ENCODE results near the gene LINGO1.

Gene LINGO1

DNA sequence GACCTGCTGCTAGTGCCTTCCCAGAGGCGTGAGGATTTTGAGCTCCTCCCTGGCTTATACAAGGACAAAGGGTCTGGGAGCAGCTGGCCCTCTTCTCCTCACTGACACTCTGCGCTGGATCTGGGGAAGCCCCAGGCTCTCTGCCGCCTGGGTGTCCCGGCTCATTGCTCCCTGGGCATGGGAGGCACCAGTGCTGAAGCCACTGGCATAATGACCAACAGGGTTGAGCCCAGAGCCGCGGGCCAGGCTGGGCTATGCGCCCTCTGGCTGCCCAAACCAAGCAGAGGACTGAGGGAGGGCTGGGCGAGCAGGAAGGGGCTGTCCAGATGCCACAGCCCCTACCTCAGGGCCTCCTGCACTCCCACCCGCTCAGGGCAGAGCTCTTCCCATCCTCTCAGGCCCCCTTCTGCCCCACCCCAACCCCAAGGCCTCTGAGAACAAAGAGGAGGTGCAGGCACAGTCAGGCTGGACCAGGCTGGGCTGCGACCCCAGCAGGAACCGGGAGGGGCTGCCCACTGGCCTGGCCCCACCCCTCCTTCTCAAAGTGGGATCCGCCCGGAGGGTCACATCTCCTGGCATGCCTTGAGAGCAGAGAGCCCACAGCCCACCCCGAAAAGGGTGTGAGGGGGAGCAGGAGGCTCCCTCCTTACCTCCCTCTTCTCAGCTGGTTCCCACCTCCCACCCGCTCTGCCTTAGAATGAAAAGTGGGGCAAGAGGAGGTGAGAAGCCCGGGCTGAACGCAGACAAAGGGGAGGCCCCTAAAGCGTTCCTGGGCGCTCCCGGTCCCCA, 1.6 kb downstream of the LINGO1 start:
- DNase-seq: peak; percentile 1

DNA sequence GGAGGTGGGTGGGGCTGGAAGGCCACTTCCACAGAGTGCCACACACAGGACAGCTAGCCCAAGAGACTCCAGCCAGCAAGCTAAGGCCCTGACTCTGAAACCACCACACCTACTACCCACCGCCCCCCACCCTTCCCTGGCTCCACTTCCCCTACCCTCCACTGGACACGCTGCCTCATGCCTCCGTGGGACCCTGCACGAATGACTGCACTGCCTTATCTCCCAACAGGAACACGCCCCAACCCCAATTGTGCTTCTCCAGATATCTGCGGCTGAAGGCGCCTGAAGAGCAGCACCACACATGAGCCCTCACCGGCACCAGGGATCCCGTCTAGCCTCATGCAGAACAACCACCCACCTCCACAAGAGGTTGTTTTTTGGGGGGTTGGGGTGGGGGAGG, 2.7 kb downstream of the LINGO1 start:
- no peak for DNase-seq

DNA sequence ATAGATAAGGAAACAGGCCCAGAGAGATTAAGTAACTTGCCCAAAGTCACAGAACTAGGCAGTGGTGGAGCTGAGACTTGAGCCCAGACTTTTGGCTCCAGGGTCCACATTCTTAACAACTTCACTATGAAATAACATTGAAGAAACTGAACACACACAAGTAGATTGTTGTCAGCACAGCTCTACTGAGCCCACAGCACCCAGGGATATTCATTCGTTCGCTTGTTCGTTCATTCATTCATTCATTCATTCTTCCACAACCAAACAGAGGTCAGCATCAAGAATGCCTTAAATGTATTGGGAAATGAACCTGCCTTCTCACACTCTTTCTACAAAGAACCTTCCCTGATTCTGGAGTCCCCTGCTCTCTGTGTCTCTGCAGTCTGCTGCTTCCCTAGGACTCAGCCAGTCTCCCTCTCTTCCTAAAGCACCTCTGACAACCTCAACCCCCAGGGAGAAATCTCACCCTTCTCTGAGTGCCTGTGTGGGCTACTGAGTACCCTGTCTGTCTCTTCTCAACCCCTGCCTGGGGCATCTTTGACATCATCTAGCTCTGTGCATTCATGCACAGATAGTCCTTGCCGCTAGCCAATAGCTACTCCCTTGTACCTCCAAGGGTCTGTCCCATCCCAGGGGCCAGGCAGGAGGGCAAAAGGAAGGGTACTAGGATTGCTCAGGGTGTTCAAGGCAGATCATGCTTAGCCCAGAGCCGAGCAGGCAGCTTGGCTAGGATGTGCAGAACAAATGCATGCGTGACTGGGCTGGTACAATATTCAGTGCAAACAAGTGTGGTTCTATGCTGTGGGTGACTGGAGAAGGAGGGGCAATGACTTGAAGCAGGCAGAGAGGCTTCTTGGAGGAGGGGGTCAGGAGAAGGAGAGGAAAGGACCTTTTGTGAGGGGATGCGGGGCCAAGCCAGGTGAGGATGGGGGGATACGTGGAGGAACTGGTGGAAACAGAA, 3.4 kb downstream of the LINGO1 start:
- DNase-seq: no peak

DNA sequence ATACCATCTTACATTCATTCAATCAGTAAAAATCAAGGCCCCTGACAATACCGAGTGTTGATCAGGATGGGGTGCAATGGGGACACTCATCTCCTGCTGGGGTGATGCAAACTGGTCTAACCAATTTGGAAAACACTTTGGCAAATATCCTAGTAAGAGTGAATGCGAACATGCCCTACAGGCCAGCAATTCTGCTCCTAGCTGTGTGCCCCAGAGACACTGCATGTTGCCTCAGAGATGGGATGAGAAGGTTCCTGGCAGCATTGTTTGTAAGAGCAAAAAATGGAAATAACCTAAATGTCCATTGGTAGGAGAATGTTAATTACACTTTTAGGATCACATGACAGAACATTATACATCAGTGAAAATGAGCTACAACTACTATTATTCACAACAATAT, 4.7 kb downstream of the LINGO1 start:
- DNase-seq: no peak

DNA sequence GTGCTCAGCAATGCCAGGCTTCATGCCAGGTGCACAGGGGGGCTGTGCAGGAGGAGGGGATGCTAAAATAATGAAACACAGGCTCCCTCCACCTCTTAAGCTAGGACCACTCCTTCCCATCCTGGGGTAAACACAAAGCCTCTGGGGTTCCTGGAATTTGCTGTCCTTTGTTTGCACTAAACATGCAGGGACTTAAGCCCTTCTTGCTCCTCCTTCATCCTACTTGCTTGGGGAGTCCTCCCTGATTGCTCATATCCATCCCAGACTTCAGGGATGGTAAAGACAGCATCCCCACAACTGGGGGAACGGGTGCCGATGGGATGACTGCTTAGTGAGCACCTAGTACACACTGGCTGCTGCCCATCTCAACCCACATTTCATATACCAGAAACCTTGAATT, 5.1 kb downstream of the LINGO1 start:
- no peak for DNase-seq

DNA sequence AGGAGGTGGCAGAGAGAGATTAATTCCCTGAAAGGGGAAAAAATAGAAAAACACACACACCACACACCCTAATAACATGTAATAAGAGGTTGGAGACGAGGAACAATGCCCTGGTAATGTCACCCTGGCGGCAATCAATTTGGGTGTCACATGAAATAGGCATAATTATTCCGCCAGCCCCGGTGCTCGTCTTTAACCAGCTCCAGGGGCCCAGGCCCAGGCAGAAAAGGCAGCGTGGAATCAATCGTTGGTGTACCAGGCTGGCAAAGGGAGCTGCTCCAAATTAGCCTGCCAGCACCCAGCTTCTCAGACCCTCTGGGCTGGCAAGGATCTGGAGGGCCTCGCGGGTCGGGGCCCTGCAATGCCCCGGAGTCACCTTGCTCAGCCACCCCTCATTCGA, 5.6 kb downstream of the LINGO1 start:
- no peak for DNase-seq

DNA sequence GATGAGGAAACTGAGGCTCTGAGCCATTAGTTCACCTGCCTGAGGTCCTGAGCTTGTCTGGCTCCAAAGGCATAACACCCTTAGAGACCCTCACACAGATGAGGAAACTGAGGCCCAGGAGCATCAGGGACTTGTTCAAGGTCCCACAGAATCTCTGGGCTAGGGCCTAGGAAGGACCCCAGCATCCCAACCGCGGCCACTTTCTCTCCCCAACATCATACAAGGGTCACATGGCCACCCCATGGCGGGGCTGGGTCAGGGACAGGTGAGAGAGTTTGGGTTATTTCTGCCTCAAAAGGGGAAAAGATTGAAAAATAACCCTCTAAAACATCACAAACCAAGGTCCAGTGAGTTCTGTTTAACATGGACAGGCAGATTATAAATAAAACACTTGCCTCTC, 6.7 kb downstream of the LINGO1 start:
- DNase-seq: no peak

DNA sequence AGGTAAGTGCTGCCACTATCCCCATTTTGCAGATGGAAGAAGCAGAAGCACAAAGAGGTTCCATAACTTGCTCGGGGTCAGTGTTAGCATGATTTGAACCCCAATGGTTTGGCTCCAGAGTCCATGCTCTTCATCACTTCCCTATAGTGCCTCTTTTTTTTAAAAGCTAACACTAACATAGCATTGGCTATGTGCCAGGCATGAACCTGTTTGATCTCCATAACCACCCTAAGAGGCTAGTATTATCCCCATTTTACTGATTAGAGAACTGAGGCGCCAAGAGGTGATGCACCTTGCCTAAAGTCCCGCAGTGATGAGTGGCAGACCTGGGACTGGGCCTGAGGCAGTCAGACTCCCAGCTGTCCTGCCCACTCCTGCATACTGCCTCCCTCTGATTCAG, 7.3 kb downstream of the LINGO1 start:
- DNase-seq: no peak

DNA sequence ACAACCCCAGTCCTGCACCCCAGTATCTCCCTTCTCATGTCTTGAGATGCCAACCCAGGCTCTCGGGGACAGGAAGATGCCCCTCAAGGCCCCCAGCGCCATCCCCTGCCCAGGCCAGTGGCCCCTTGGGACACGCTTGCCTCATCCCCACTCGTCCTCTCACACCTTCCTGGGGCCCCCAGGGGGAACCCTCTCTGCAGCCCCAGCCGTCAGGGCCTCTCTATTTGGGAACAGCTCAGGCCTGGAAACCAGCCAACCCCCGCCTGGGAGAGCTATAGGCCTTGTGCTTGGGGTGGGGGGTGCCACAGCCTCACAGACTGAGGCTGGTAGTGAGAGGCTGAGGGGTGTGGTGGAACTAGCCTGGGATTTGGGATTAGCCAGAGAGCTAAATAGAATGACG, 7.8 kb downstream of the LINGO1 start:
- no peak for DNase-seq

DNA sequence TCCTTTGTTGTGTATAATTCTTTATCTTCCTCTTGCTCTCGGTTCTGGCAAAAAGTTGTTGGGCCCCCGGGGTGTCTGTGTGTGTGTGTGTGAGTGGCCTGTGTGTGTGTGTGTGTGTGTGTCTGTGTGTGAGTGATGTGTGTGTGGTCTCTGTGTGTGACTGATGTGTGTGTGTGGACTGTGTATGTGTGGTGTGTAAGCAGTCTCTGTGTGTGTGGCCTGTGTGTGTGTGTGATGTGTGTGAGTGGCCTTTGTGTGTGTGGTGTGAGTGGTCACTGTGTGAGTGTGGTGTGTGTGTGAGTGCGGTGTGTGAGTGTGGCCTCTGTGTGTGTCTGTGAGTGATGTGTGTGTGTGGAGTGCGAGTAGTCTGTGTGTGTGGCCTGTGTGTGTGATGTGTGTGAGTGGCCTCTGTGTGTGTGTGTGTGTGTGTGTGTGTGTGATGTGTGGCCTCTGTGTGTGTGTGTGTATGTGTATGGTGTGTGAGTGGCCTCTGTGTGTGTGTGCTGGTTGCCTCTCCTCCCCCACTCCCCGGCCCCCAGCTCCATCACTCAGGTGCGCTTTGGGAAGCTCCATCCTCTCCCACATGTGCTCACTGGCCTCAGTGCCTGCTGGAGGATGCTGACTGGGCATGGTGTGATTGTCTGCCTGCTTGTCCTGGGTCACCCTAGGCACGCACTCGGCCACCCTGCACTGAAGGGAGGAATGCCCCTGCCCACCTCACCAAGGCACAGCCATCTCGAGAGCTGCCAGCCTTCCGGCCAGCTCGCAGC, 8.8 kb downstream of the LINGO1 start:
- DNase-seq: no peak

DNA sequence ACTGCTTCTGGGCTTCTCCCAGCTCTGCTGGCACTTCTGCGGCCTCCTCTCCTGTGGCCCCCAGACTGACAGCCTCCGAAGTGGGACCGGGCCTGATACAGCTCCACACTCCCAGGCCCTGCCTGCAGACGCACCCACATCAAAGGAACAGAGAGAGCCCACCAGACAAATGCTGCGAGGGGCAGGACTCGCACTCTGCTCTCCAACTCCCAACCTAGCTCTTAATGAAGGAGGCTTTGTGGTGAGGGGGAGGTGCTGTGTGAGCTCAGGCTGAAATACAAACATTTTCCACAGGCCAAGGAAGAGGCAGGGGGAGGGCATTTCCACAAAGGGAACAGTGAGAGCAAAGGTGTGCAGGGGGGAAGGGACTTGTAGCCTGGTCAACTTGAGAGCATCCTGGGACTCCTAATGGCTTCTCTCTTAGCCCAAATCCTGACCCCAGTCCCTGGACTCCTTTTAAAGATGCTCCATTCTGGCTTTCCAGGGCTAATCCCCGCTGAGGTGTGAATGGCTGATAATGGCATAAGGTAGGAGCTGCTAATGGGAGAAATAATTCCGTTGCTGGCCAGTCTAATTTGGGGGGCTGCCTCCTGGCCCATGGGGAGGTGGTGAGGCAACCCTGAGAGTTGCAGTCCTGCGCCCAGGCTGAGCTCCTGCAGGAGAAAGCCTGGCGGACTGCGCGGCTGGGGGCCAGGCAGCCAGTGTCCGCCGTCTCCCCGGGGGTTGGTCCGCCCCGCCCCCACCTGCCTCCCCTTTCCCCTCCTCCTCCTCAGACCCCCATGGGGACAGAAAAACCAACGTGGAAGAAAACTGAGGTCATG, 9.6 kb downstream of the LINGO1 start:
- no peak for DNase-seq

DNA sequence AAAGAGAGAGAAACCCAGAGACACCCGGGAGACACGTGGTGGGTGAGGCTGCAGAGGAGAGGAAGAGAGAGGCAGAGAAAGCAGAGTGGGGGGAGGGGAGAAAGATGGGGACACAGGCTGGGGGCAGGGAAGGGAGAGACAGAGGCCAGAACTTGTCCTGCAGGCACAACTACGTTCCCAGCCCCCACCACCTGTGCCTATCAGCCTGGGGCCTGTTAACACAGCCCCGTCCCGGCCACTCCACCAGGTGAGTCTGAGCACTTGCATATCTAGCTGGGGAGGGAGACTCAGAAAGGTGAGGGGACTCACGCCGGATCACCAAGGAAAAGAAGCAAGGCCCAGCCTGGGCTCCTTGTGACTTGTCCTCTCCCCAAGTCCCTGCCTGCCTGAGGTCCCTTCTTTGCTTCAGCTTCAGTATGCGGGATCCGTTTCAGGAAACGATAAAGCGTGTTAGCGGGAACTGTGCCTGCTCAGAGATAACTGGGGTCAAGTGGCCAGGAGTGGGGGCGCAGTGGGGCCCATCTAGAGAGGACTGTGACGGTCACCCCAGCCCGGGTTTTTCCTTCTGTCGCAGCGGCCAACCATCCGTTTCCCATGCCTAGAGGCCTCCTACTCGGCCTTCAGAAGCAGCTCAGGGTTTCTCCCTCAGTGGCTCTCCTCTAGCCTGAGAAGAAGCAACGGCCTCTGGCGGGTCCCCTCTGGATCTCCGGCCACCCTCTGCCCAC, 10.3 kb downstream of the LINGO1 start:
- no peak for DNase-seq

DNA sequence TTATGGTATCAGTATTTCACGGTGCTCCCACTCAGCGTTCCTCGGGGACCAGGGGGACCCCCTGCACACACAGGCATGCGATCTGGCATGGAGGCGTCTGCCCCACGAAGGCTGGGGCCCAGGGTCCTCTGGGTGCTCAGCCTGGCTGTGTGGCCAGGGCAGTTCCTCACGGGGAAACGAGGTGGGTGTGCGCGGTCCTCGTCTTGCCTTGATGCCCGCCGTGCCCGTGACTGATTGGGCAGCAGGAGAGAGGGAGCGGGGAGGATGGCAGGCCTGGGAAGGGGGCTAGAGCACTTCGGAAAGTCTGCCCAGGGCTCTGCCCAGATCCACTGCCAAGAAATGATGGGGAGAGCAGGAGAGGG, 10.9 kb downstream of the LINGO1 start:
- no peak for DNase-seq

DNA sequence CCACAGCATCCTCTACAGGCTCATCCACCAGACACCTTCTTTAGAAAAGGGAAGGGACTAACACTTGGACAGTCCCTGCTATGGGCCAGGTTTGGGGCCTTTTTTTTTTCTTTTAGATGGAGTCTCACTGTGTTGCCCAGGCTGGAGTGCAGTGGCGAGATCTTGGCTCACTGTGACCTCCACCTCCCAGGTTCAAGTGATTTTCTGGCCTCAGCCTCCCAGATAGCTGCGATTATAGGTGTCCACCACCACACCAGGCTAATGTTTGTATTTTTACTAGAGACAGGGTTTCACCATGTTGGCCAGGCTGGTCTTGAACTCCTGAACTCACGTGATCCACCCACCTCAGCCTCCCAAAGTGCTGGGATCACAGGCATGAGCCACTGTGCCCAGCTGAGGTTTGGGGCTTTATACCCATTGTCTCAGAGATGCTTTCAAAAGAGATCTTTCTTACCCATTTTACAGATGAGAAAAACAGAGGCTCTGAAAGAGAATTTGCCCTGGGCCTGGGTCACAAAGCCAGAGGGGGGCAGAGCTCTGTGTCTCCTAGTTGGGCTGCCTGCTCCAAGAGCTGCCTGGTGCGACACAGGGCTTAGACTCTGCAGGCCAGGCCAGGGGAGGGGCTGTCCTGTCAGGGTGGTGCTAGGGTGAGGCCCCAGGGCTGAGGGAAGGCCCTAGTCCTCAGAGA, 11.6 kb downstream of the LINGO1 start:
- no peak for DNase-seq

DNA sequence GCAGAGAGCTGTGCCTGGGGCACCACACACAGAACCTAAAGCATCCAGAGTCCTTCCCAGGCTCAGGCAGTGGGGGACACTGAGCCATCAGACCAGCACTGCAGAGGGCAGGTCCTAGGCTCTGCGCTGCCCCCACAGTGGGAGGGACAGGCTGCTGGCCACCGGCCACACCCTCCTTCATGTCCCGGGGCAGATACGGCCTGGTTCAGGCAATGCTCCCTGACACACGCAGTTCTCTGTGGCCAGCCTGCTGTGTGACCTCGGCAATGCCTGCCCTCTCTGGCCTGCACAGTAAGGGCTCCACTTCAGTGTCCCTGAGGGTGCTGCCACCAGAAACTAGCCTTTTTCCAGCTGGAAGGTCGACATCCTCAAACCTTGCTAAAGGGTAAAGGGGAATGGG, 12.4 kb downstream of the LINGO1 start:
- DNase-seq: no peak

DNA sequence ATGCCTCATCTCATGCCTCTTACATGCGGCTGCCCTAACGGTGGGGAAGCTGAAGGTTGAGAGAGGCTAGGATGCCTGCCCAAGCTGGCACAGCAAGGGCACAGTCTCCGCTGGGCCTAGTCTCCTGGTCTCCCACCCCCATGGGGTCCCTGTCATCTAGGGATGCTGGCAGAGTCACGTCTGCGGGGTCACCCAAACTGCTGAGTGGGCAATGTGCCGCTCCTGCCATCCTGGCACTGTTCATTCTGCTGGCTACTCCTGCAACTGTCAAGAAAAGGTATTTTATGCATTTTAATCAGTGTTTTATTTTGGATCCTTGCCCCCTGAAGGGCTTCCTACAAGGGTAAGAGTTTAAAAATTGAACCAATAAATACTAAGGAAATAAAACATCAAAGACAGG, 12.8 kb downstream of the LINGO1 start:
- no peak for DNase-seq

DNA sequence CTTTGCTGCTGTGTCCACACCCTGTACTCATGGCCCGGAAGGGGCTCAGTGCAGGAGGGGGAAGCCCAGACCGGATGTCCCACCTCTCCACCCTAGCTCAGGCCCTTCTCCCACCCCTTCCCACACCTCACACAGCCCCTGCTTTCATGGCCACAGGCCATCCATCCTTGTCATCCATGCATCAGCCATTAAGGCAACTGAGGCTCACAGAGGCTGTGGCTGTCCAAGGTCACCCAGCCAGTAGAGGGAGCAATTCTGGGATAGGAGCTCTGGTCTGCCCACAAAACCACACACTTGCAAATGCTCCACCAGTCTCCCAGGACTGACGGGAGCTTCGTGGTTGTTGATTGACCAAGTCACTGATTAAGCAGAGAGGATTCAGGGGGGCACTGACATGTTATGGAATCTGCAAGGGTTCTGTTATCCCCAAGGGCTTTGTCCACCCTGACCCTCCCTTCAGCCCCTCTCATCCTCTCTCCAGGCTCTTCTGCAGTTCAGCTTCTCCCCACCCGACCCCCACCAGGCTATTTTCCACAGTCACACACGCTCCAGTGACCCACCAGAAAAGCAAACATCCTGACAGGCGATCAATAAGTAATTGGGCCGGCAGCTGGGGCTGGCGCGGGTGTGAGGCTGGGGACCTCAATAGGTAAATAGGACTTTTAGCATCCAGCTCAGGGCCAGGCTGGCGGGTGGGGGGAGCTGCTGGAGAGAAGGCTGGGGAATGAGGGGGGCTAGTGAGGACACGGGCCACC, 15.1 kb downstream of the LINGO1 start:
- peak; percentile 12 for DNase-seq

DNA sequence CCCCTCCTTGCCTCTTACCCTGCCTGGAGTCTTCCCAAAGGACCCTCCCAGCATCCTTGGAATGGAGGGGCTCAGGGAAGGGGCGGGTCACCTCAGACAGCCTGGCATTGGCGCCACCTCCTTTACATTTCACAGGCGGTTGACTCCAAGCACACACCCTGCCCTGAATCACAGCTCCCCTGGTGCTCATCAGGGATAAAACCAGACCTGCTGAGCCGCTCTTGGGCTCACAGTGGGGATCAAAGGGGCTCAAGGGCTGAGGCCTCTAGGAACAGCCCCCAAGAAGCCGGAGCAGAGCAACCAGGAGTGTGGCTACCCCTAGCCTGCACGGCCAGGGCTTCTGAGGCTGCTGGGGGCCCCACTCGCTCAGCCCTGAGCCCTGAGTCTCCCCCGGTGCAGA, 16.6 kb downstream of the LINGO1 start:
- DNase-seq: no peak

DNA sequence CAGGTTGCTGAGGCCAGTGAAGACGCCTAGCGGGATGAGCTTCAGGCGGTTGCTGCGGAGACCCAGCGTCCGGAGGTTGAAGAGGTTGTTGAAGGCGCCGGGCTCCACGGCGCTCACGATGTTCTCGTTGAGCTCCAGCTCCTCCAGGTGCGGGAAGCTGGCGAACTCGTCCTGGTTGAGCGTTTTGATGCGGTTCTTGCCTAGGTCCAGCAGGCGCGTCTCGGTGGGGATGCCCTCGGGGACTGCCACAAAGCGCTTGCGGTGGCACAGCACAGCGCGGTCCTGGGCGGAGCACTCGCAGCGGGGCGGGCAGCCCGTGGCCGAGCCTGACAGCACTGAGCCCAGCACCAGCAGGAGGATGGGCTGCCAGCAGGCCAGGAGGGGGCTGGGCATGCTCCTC, 17.2 kb downstream of the LINGO1 start:
- no peak for DNase-seq

DNA sequence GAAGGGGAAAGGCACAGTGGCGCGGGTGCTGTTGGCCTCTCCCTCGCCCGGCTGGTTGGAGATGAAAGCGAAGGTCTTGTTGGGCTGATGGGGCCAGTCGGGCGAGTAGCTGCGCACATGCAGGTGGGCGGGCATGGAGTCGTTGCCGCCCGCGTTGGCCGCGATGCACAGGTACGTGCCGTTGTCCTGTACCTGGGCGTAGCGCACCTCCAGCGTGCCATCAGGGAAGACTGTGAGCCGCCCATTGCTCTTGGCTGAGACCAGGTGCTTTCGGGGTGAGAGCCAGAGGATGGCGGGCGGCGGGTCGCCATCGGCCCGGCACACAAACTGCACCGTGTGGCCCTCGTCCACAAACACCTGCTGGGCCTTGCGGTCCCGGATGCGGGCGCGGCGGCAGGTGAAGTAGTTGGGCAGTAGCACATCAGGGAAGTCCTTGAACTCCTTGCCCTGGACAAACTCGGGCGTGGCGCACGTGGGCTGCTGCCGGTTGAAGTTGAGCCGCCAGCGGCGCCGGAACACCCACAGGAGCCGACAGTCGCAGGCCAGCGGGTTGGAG, 18.4 kb downstream of the LINGO1 start:
- no peak for DNase-seq

All from kidney glomerular epithelial cell (primary cell).